HG03520 (cell line): ENCODE results near the gene GOLGA6L26.
"Not testable (repeated sequence)": the region's sequence is repeated elsewhere in the genome, so short reads cannot be mapped to it uniquely, and the experiment has no call there.

Source experiments
- ATAC-seq: cut with Tn5 transposase; IDR thresholded peaks from one replicate; pipeline ENCODE4 v1.9.1; 2021; ENCODE audit warnings: mild to moderate bottlenecking, moderate library complexity; ENCODE audit not compliant: unreplicated experiment

The GOLGA6L26 gene

GRCh38 chr15:23334096-23334495, at the start of gene GOLGA6L26:
TSS of gene GOLGA6L26 (minus strand) at chr15:23334196. CDS start at chr15:23334135, 61 bp downstream.
- ATAC-seq = not testable (repeated sequence)

GRCh38 chr15:23381192-23381591, 47.2 kb upstream of the GOLGA6L26 start:
- not testable (repeated sequence) for ATAC-seq

- not testable (repeated sequence) for ATAC-seq
Measured at GRCh38 chr15:23380700-23381099, 46.7 kb upstream of the GOLGA6L26 start.

GRCh38 chr15:23378946-23379345, 45.0 kb upstream of the GOLGA6L26 start:
- ATAC-seq = not testable (repeated sequence)

GRCh38 chr15:23374226-23374625, 40.2 kb upstream of the GOLGA6L26 start:
- ATAC-seq = not testable (repeated sequence)

- ATAC-seq = not testable (repeated sequence)
Measured at GRCh38 chr15:23372891-23373600, 39.0 kb upstream of the GOLGA6L26 start.

GRCh38 chr15:23372284-23372683, 38.3 kb upstream of the GOLGA6L26 start:
- ATAC-seq = no peak

GRCh38 chr15:23371868-23372267, 37.9 kb upstream of the GOLGA6L26 start:
- ATAC-seq = not testable (repeated sequence)

- not testable (repeated sequence) for ATAC-seq
Measured at GRCh38 chr15:23371134-23371533, 37.1 kb upstream of the GOLGA6L26 start.

GRCh38 chr15:23370578-23370977, 36.6 kb upstream of the GOLGA6L26 start:
- ATAC-seq = no peak

- ATAC-seq = not testable (repeated sequence)
Measured at GRCh38 chr15:23364261-23364660, 30.3 kb upstream of the GOLGA6L26 start.

GRCh38 chr15:23362622-23363021, 28.6 kb upstream of the GOLGA6L26 start:
- not testable (repeated sequence) for ATAC-seq

GRCh38 chr15:23354448-23354847, 20.5 kb upstream of the GOLGA6L26 start, which contains the start of gene GOLGA8S:
TSS of gene GOLGA8S (plus strand) at chr15:23354748. CDS start at chr15:23354810, 62 bp downstream.
- ATAC-seq = not testable (repeated sequence)

GRCh38 chr15:23311233-23311632, 22.8 kb downstream of the GOLGA6L26 start:
- not testable (repeated sequence) for ATAC-seq

GRCh38 chr15:23305921-23306320, 28.1 kb downstream of the GOLGA6L26 start:
- ATAC-seq = not testable (repeated sequence)

- not testable (repeated sequence) for ATAC-seq
Measured at GRCh38 chr15:23304805-23305204, 29.2 kb downstream of the GOLGA6L26 start.

- not testable (repeated sequence) for ATAC-seq
Measured at GRCh38 chr15:23304267-23304666, 29.7 kb downstream of the GOLGA6L26 start.

- not testable (repeated sequence) for ATAC-seq
Measured at GRCh38 chr15:23303654-23304053, 30.3 kb downstream of the GOLGA6L26 start.

- ATAC-seq = not testable (repeated sequence)
Measured at GRCh38 chr15:23303246-23303645, 30.8 kb downstream of the GOLGA6L26 start.
